DOHH2 (cell line): ENCODE data around the gene GRID1.

ENCODE experiments used
- H3F3A ChIP-seq: fragments of 200-600 bp; sonication (generic), shearing (Covaris generic); 2 replicates; pipeline ENCODE4 v1.6.0; 2016; ENCODE audit warnings: antibody characterized with exemption, mild to moderate bottlenecking; ENCODE audit not compliant: control insufficient read depth, insufficient read depth
- H3K27ac ChIP-seq: fragments of 200-600 bp; sonication (generic); 2 replicates; pipeline ENCODE4 v1.5.1; 2014; ENCODE audit warnings: low read depth, mild to moderate bottlenecking, low read length, moderate library complexity
- H3K27me3 ChIP-seq: fragments of 200-600 bp; sonication (generic); 2 replicates; pipeline ENCODE4 v1.6.1; 2014; ENCODE audit warnings: mild to moderate bottlenecking, low read length, mixed read lengths; ENCODE audit not compliant: control insufficient read depth
- H3K36me3 ChIP-seq: fragments of 200-600 bp; sonication (generic); 2 replicates; pipeline ENCODE4 v1.6.1; 2014; ENCODE audit warnings: mild to moderate bottlenecking, low read length, moderate library complexity, mixed read lengths; ENCODE audit not compliant: control insufficient read depth
- H3K4me1 ChIP-seq: fragments of 200-600 bp; sonication (generic); 2 replicates; pipeline ENCODE4 v1.6.1; 2014; ENCODE audit warnings: mild to moderate bottlenecking, low read length, mixed read lengths; ENCODE audit not compliant: control insufficient read depth
- H3K4me2 ChIP-seq: fragments of 200-600 bp; sonication (generic); 2 replicates; pipeline ENCODE4 v1.6.0; 2014; ENCODE audit warnings: mild to moderate bottlenecking, low read length, moderate library complexity
- H3K4me3 ChIP-seq: fragments of 200-600 bp; sonication (generic); 2 replicates; pipeline ENCODE4 v1.5.1; 2014; ENCODE audit warnings: mild to moderate bottlenecking, low read length, mixed read lengths
- H3K79me2 ChIP-seq: fragments of 200-600 bp; sonication (generic); 2 replicates; pipeline ENCODE4 v1.6.1; 2014; ENCODE audit warnings: mild to moderate bottlenecking, low read length, mixed read lengths; ENCODE audit not compliant: control insufficient read depth
- H3K9me2 ChIP-seq: fragments of 200-600 bp; sonication (generic); replicated peaks from 2 replicates; pipeline ENCODE4 v1.6.1; 2014; ENCODE audit warnings: mild to moderate bottlenecking, low read length, mixed read lengths; ENCODE audit not compliant: control insufficient read depth
- H3K9me3 ChIP-seq: fragments of 200-600 bp; sonication (generic); 2 replicates; pipeline ENCODE4 v1.6.1; 2014; ENCODE audit warnings: antibody characterized with exemption, low read length, mixed read lengths; ENCODE audit not compliant: control insufficient read depth, insufficient read depth
- H4K20me1 ChIP-seq: fragments of 200-600 bp; sonication (generic); 2 replicates; pipeline ENCODE4 v1.6.0; 2014; ENCODE audit warnings: low read depth, mild to moderate bottlenecking, antibody characterized with exemption, low read length, moderate library complexity; ENCODE audit not compliant: control insufficient read depth, insufficient read depth
- EZH2phosphoT487 ChIP-seq: fragments of 200-600 bp; sonication (generic); IDR thresholded peaks from 2 replicates; pipeline ENCODE4 v1.6.1; 2017; ENCODE audit warnings: borderline replicate concordance, mild to moderate bottlenecking, antibody characterized with exemption, low read length, moderate library complexity, mixed read lengths
- TF ChIP-seq, protein P1 (sequence below): fragments of 200-600 bp; sonication (generic); IDR thresholded peaks from one replicate; pipeline ENCODE4 v1.5.1; 2014; ENCODE audit warnings: antibody characterized with exemption, mild to moderate bottlenecking, low read depth, low read length; ENCODE audit not compliant: poor library complexity, severe bottlenecking

GRID1 gene

DNA sequence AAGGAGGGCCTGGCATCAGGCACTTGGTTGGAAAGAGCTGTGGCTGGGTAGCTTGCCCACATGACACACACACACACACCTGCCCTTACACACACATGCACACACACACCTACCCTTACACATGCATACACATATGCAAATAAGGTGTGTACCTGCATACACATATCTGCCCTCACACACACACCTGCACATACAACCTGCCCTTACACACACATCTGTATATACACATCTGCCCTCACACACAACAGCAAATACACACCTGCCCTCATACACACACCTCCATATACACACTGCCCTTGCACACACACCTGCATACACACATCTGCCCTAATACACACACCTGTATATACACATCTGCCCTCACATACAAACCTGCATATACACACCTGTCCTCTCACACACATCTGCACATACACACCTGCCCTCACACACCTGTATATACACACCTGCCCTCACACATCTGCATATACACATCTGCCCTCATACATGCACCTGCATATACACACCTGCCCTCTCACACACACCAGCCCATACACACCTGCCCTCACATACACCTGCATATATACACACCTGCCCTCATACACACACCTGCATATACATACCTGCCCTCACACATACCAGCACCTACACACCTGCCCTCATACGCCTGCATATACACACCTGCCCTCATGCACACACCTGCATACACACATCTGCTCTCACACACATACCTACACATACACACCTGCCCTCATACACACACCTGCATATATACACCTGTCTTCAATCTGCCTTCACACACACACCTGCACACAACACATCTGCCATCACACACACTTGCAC lies 82.9 kb downstream of the GRID1 start:
- Histone ChIP-seq H4K20me1 (no peaks in the 10 kb centered on the region), H3K27ac (no peak overlapping the region), H3K9me3 (no peaks in the 10 kb centered on the region), H3K4me1 (peaks cover 7% of the 10 kb centered on the region), H3K4me3 (no peak overlapping the region), H3F3A (no peaks in the 10 kb centered on the region), H3K9me2 (no peaks in the 10 kb centered on the region), H3K79me2 (no peaks in the 10 kb centered on the region), H3K4me2 (no peak overlapping the region), H3K36me3 (no peaks in the 10 kb centered on the region), H3K27me3 (no peaks in the 10 kb centered on the region)
- no peak for TF ChIP-seq EZH2phosphoT487
- TF ChIP-seq, protein P1, sequence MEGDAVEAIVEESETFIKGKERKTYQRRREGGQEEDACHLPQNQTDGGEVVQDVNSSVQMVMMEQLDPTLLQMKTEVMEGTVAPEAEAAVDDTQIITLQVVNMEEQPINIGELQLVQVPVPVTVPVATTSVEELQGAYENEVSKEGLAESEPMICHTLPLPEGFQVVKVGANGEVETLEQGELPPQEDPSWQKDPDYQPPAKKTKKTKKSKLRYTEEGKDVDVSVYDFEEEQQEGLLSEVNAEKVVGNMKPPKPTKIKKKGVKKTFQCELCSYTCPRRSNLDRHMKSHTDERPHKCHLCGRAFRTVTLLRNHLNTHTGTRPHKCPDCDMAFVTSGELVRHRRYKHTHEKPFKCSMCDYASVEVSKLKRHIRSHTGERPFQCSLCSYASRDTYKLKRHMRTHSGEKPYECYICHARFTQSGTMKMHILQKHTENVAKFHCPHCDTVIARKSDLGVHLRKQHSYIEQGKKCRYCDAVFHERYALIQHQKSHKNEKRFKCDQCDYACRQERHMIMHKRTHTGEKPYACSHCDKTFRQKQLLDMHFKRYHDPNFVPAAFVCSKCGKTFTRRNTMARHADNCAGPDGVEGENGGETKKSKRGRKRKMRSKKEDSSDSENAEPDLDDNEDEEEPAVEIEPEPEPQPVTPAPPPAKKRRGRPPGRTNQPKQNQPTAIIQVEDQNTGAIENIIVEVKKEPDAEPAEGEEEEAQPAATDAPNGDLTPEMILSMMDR, result no peak

- Histone ChIP-seq H3K27me3 (no peaks in the 10 kb centered on the region), H3K9me2 (no peaks in the 10 kb centered on the region)
Observed at GRCh38 chr10:86282664-86283465, 83.7 kb downstream of the GRID1 start.

DNA sequence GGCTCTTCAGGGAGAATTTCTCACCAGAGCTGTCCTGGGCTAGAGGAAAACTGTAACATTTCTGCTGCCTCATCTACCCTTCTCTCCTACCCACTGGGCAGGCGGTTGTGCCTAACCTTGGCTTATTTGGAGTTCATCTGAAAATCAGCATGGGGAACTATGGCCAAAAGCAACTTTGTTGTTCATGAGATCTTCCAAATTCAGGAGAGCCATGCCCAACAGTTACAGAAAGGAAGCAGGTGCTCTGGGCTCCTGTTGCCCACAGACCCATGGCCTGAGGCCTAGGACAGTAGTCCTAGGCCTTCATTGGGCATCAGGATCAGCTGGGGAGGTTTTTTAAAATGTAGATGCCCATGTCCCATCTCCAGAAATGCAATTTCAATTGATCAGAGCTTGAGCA lies 85.2 kb downstream of the GRID1 start:
- Histone ChIP-seq H3K9me3 (no peaks in the 10 kb centered on the region), H3K4me1 (no peaks in the 10 kb centered on the region), H3K4me3 (no peak overlapping the region), H3K27ac (no peak overlapping the region), H3K79me2 (no peaks in the 10 kb centered on the region), H3K4me2 (no peak overlapping the region), H4K20me1 (no peaks in the 10 kb centered on the region), H3F3A (no peaks in the 10 kb centered on the region), H3K27me3 (no peaks in the 10 kb centered on the region), H3K9me2 (no peaks in the 10 kb centered on the region), H3K36me3 (no peaks in the 10 kb centered on the region)
- TF ChIP-seq, protein P1, result no peak
- TF ChIP-seq EZH2phosphoT487, result no peak

More at GRCh38 chr10:86282664-86283465, 83.7 kb downstream of the GRID1 start:
- H3K9me3 ChIP-seq, result no peaks in the 10 kb centered on the region
- no peak overlapping the region for H3K4me3 ChIP-seq
- no peak for TF ChIP-seq EZH2phosphoT487
- TF ChIP-seq, protein P1, result no peak
- no peaks in the 10 kb centered on the region for H3K36me3 ChIP-seq
- H4K20me1 ChIP-seq, result no peaks in the 10 kb centered on the region
- no peak overlapping the region for H3K4me2 ChIP-seq
- H3K4me1 ChIP-seq, result peaks cover 2% of the 10 kb centered on the region
- H3K27ac ChIP-seq, result no peak overlapping the region
- H3K79me2 ChIP-seq, result no peaks in the 10 kb centered on the region
- H3F3A ChIP-seq, result no peaks in the 10 kb centered on the region
